ENCODE measurements around the gene WNT3. TPM values are rescaled to one million over a fixed set of nuclear protein-coding genes. Genes with fewer than 3 reads are reported as not detected.
"Not testable (repeated sequence)": the region's sequence is repeated elsewhere in the genome, so short reads cannot be mapped to it uniquely, and the experiment has no call there.

The WNT3 gene
- total and polyA plus RNA-seq, 8 donors = 0.24 to 0.72 (median 0.38) TPM

- no peak overlapping the region for H3K27ac ChIP-seq
- no peak for DNase-seq
- FAIRE-seq = no peak
- H3K4me1 ChIP-seq = no peaks in the 10 kb centered on the region
- H3K27me3 ChIP-seq = no peaks in the 10 kb centered on the region
- ATAC-seq = no peak
- H3K9me3 ChIP-seq = no peaks in the 10 kb centered on the region
- intact Hi-C loops (cut with DNase I) = loop anchor here in 2 of 3 donors (5.0 to 10.0 kb wide), 3 partner anchors 63 to 147 kb away; no protein-coding TSS in a partner anchor
- no peak overlapping the region for H3K4me3 ChIP-seq
- H3K36me3 ChIP-seq = no peaks in the 10 kb centered on the region
- 52 to 54% methylated on average over 8 of the region's 8 CpGs for whole genome bisulfite sequencing, 2 donors
- TF ChIP-seq CTCF (IDR thresholded peaks at IDR 0.05) = no peak
These were observed 29.0 kb upstream of the WNT3 start for GRCh38 chr17:46847204-46848191.

GRCh38 chr17:46842835-46843234, 24.3 kb upstream of the WNT3 start:
- H3K27me3 ChIP-seq = peaks cover 0 to 5% (median 0%) of the 10 kb centered on the region in 4 donors
- no peaks in the 10 kb centered on the region for H3K4me1 ChIP-seq
- peak in 2 of 4 donors; percentile 12 to 38 for TF ChIP-seq CTCF (IDR thresholded peaks at IDR 0.05)
- no peaks in the 10 kb centered on the region for H3K9me3 ChIP-seq
- ATAC-seq (no peak), DNase-seq (no peak), FAIRE-seq (no peak)
- no peak overlapping the region for H3K27ac ChIP-seq
- H3K4me3 ChIP-seq = no peak overlapping the region
- H3K36me3 ChIP-seq = no peaks in the 10 kb centered on the region
- intact Hi-C loops (cut with DNase I) = loop anchor here in 2 of 3 donors (10.0 kb wide), 2 partner anchors 58 to 152 kb away; no protein-coding TSS in a partner anchor
- WGBS, 2 donors = 85 to 90% methylated on average over 3 of the region's 3 CpGs

- intact Hi-C loops (cut with DNase I) = loop anchor here in 2 of 3 donors (10.0 kb wide), 2 partner anchors 57 to 153 kb away; no protein-coding TSS in a partner anchor
- DNase-seq (peak in 3 of 6 donors; percentile 42 to 85 (median 56)), ATAC-seq (peak; percentile 79 to 93 (median 88)), FAIRE-seq (no peak)
- no peak overlapping the region for H3K27ac ChIP-seq
- no peaks in the 10 kb centered on the region for H3K4me1 ChIP-seq
- peak; percentile 74 to 88 (median 80) for TF ChIP-seq CTCF (IDR thresholded peaks at IDR 0.05)
- H3K4me3 ChIP-seq = no peak overlapping the region
- no peaks in the 10 kb centered on the region for H3K36me3 ChIP-seq
- H3K9me3 ChIP-seq = no peaks in the 10 kb centered on the region
- 14% methylated on average over 39 to 42 of the region's 43 CpGs for WGBS, 2 donors
- peaks cover 0 to 5% (median 0%) of the 10 kb centered on the region in 4 donors for H3K27me3 ChIP-seq
These were observed 23.3 kb upstream of the WNT3 start for GRCh38 chr17:46841561-46842379.

- FAIRE-seq, H3K9me3 ChIP-seq, H3K27ac ChIP-seq, DNase-seq, ATAC-seq, H3K36me3 ChIP-seq, H3K4me1 ChIP-seq, H3K27me3 ChIP-seq, H3K4me3 ChIP-seq: not testable (repeated sequence)
- WGBS, 2 donors = 56 to 62% methylated on average over 3 of the region's 3 CpGs
- intact Hi-C loops (cut with DNase I) = loop anchor here in 2 of 3 donors (10.0 kb wide), 2 partner anchors 56 to 154 kb away; no protein-coding TSS in a partner anchor
These were observed 22.1 kb upstream of the WNT3 start for GRCh38 chr17:46840596-46840995.

- FAIRE-seq = no peak
- intact Hi-C loops (cut with DNase I) = no loop called here
These were observed 20.7 kb upstream of the WNT3 start for GRCh38 chr17:46839211-46839610.

More at GRCh38 chr17:46839211-46839610, 20.7 kb upstream of the WNT3 start:
- ATAC-seq = no peak
- H3K4me3 ChIP-seq = no peak overlapping the region
- H3K36me3 ChIP-seq = no peaks in the 10 kb centered on the region
- no peak for TF ChIP-seq CTCF (IDR thresholded peaks at IDR 0.05)
- no peaks in the 10 kb centered on the region for H3K4me1 ChIP-seq
- peaks cover 0 to 5% (median 0%) of the 10 kb centered on the region in 4 donors for H3K27me3 ChIP-seq
- no peak overlapping the region for H3K27ac ChIP-seq
- DNase-seq = no peak
- 80 to 86% methylated on average over 5 of the region's 5 CpGs for WGBS, 2 donors
- H3K9me3 ChIP-seq = no peaks in the 10 kb centered on the region
